AG10803 (cell line): Measurements from ENCODE around the gene TIMP4.

Experiments used
- DNase-seq: peaks from one replicate; pipeline ENCODE4 v3.0.0; 2010; ENCODE audit warnings: low read depth
- H3K4me3 ChIP-seq: 2 replicates; pipeline ENCODE4 v1.5.1; 2011; ENCODE audit warnings: mild to moderate bottlenecking, low read length, control low read depth
- CTCF ChIP-seq: conservative IDR thresholded peaks from 2 replicates; pipeline ENCODE4 v1.5.1; 2011; ENCODE audit warnings: mild to moderate bottlenecking, low read length, control low read depth, inconsistent platforms

The TIMP4 gene

GRCh38 chr3:12138044-12138443 lies 20.7 kb downstream of the TIMP4 start:
- H3K4me3 ChIP-seq, result no peak overlapping the region
- TF ChIP-seq CTCF, result peak; percentile 50
- DNase-seq, result peak; percentile 26

GRCh38 chr3:12136371-12136770 lies 22.3 kb downstream of the TIMP4 start:
- TF ChIP-seq CTCF, result no peak
- no peak for DNase-seq
- H3K4me3 ChIP-seq, result no peak overlapping the region

GRCh38 chr3:12135029-12135657 lies 23.6 kb downstream of the TIMP4 start:
- H3K4me3 ChIP-seq, result no peak overlapping the region
- peak; percentile 95 for TF ChIP-seq CTCF
- peak; percentile 58 for DNase-seq

- no peak for TF ChIP-seq CTCF
- DNase-seq, result no peak
- H3K4me3 ChIP-seq, result no peak overlapping the region
These were observed 25.8 kb downstream of the TIMP4 start for GRCh38 chr3:12132881-12133280.

GRCh38 chr3:12131351-12132090 lies 27.2 kb downstream of the TIMP4 start:
- TF ChIP-seq CTCF, result no peak
- H3K4me3 ChIP-seq, result no peak overlapping the region
- no peak for DNase-seq

GRCh38 chr3:12127391-12127790 lies 31.3 kb downstream of the TIMP4 start:
- no peak for DNase-seq
- H3K4me3 ChIP-seq, result no peak overlapping the region
- no peak for TF ChIP-seq CTCF

- no peak for TF ChIP-seq CTCF
- no peak for DNase-seq
- H3K4me3 ChIP-seq, result no peak overlapping the region
These were observed 32.9 kb downstream of the TIMP4 start for GRCh38 chr3:12125772-12126171.
